ENCODE data around the gene DPM3.
"Not testable (repeated sequence)": the region's sequence is repeated elsewhere in the genome, so short reads cannot be mapped to it uniquely, and the experiment has no call there.

DPM3 gene

GRCh38 chr1:155139895-155140629 lies at the start of gene DPM3:
Gene DPM3, minus strand, starts transcription at chr1:155140531. Its CDS starts 291 bp downstream, at chr1:155140240.
- no peak for FAIRE-seq

GRCh38 chr1:155189926-155190325 lies 49.6 kb upstream of the DPM3 start:
- FAIRE-seq: not testable (repeated sequence)

- FAIRE-seq: no peak
These were observed 47.9 kb upstream of the DPM3 start for GRCh38 chr1:155188268-155188667.

GRCh38 chr1:155187456-155187891 lies 47.1 kb upstream of the DPM3 start:
- FAIRE-seq: no peak

GRCh38 chr1:155186794-155187455 lies 46.6 kb upstream of the DPM3 start:
- FAIRE-seq: no peak

- FAIRE-seq: no peak
These were observed 45.9 kb upstream of the DPM3 start for GRCh38 chr1:155186067-155186793.

- no peak for FAIRE-seq
These were observed 45.4 kb upstream of the DPM3 start for GRCh38 chr1:155185783-155186066.

GRCh38 chr1:155184835-155185782 lies 44.8 kb upstream of the DPM3 start:
- FAIRE-seq: no peak

- no peak for FAIRE-seq
These were observed 44.0 kb upstream of the DPM3 start for GRCh38 chr1:155184351-155184811.

GRCh38 chr1:155183775-155184221 lies 43.5 kb upstream of the DPM3 start:
- no peak for FAIRE-seq

- no peak for FAIRE-seq
These were observed 41.8 kb upstream of the DPM3 start for GRCh38 chr1:155182052-155182550.

GRCh38 chr1:155181371-155182051 lies 41.2 kb upstream of the DPM3 start:
- FAIRE-seq: no peak

GRCh38 chr1:155179112-155180031 lies 39.0 kb upstream of the DPM3 start:
- no peak for FAIRE-seq

- FAIRE-seq: no peak
These were observed 38.2 kb upstream of the DPM3 start for GRCh38 chr1:155178441-155179111.

- no peak for FAIRE-seq
These were observed 37.6 kb upstream of the DPM3 start for GRCh38 chr1:155177918-155178281.

GRCh38 chr1:155177192-155177917 lies 37.0 kb upstream of the DPM3 start:
- no peak for FAIRE-seq

- FAIRE-seq: peak; percentile 61
These were observed 36.3 kb upstream of the DPM3 start for GRCh38 chr1:155176544-155177071.

- no peak for FAIRE-seq
These were observed 35.6 kb upstream of the DPM3 start for GRCh38 chr1:155175927-155176371.
